ENCODE results near the gene PCCA.

- TF ChIP-seq CTCF (IDR thresholded peaks at IDR 0.05), result no peak
- no peak for TF ChIP-seq POLR2A (IDR thresholded peaks at IDR 0.05)
Observed at GRCh38 chr13:100212904-100213553, 124.1 kb downstream of the PCCA start.

Data from tibial nerve (tissue), 3 donors.